Measurements from ENCODE around the gene SP5.

DNA sequence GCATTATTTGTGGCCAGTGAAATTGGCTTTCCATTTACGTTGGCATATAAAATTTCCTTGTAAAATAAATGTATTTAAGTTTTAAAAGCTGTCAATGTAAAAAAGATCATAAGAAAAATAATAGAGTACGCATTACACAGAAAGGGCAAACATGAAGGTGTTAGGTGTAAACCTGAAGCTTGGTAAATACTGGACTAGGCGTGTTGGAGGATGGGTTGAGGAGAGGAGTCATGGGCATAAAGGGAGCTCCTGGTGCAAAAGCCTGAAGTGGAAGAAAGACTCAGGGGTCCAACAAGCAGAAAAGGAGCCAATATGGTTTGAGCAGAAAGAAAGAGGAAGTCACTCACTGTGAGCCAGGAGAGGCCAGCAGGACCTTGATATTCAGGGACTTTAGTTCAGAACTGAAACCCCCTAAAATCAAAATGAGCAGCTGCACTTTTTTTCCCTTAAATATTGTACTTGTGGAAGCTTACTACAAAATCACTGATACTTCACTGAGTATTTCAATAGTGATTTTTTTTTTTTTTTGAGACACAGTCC, 24.4 kb downstream of the SP5 start:
- TF ChIP-seq, protein P1, sequence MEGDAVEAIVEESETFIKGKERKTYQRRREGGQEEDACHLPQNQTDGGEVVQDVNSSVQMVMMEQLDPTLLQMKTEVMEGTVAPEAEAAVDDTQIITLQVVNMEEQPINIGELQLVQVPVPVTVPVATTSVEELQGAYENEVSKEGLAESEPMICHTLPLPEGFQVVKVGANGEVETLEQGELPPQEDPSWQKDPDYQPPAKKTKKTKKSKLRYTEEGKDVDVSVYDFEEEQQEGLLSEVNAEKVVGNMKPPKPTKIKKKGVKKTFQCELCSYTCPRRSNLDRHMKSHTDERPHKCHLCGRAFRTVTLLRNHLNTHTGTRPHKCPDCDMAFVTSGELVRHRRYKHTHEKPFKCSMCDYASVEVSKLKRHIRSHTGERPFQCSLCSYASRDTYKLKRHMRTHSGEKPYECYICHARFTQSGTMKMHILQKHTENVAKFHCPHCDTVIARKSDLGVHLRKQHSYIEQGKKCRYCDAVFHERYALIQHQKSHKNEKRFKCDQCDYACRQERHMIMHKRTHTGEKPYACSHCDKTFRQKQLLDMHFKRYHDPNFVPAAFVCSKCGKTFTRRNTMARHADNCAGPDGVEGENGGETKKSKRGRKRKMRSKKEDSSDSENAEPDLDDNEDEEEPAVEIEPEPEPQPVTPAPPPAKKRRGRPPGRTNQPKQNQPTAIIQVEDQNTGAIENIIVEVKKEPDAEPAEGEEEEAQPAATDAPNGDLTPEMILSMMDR (IDR thresholded peaks at IDR 0.05): no peak
- TF ChIP-seq POLR2A (IDR thresholded peaks at IDR 0.05): no peak
